ENCODE data around the gene DCDC1.

DCDC1 gene

GRCh38 chr11:30825723-30826122 is 543.8 kb downstream of the DCDC1 start:
- no peak for DNase-seq

GRCh38 chr11:30823119-30823518 is 546.4 kb downstream of the DCDC1 start:
- DNase-seq = no peak

- DNase-seq = no peak
Observed at GRCh38 chr11:30821438-30821965, 548.0 kb downstream of the DCDC1 start.

- DNase-seq = no peak
Observed at GRCh38 chr11:30818721-30819120, 550.8 kb downstream of the DCDC1 start.

GRCh38 chr11:30816959-30817880 is 552.3 kb downstream of the DCDC1 start:
- no peak for DNase-seq

- no peak for DNase-seq
Observed at GRCh38 chr11:30815619-30816018, 553.9 kb downstream of the DCDC1 start.

GRCh38 chr11:30814737-30815136 is 554.8 kb downstream of the DCDC1 start:
- no peak for DNase-seq
